Right ventricle myocardium superior (tissue), 1 donor: ENCODE data around the gene ZNF117. TPM values are rescaled to one million over a fixed set of nuclear protein-coding genes. Genes with fewer than 3 reads are reported as not detected.
"Not testable (repeated sequence)": the region's sequence is repeated elsewhere in the genome, so short reads cannot be mapped to it uniquely, and the experiment has no call there.

Experiments
- ATAC-seq: fragments of 200-7000 bp; cut with Tn5 transposase; one replicate; pipeline ENCODE4 v1.9.1; 2020; ENCODE audit warnings: mild to moderate bottlenecking; ENCODE audit not compliant: poor library complexity
- DNase-seq: peaks from one replicate; pipeline ENCODE4 v3.0.0-alpha.2; 2020
- intact Hi-C: fragments of 100-400 bp; cut with DNase I; formaldehyde crosslinking; loops from one replicate; pipeline ENCODE4 v1.11.2; 2022
- total RNA-seq: library from RNA; stranded (reverse); fragmentation: NEBNext Ultra II Directional; extraction: Animal tissue kit (Norgen Biotek cat#: 25700); gene quantifications from one replicate; pipeline ENCODE4 v1.2.1, GENCODE V29; 2021
- donor health status: DM: no; HTN: yes; CAD: no; lungs with severe emphysema.

The ZNF117 gene
- total RNA-seq, 1 donor from 2014 or later: 2.3 TPM

GRCh38 chr7:64940021-64940420, 50.8 kb downstream of the ZNF117 start:
- ATAC-seq, DNase-seq, intact Hi-C loops: not testable (repeated sequence)

DNA sequence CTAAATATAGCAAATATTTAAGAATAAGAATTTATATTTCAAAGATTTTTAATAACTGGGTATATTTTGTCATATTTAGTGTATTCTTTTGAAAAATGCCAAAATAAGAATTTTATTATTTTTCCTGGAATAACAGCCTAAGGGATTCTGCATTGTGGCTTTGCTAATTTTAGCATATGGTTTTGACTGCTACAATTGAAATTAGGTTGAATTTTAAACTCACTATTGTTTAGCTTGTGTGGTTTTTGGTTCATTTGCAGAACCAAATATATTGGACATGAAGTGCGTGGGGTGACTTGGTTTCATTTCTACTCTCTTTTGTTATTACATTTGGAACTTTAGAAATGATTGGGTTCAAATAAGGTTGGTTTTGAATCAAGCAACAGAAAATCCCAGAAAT, 52.3 kb downstream of the ZNF117 start:
- intact Hi-C loops: no loop called here
- no peak for ATAC-seq
- no peak for DNase-seq

GRCh38 chr7:64934478-64934877, 56.4 kb downstream of the ZNF117 start:
- ATAC-seq (no peak), DNase-seq (no peak)
- intact Hi-C loops: no loop called here

DNA sequence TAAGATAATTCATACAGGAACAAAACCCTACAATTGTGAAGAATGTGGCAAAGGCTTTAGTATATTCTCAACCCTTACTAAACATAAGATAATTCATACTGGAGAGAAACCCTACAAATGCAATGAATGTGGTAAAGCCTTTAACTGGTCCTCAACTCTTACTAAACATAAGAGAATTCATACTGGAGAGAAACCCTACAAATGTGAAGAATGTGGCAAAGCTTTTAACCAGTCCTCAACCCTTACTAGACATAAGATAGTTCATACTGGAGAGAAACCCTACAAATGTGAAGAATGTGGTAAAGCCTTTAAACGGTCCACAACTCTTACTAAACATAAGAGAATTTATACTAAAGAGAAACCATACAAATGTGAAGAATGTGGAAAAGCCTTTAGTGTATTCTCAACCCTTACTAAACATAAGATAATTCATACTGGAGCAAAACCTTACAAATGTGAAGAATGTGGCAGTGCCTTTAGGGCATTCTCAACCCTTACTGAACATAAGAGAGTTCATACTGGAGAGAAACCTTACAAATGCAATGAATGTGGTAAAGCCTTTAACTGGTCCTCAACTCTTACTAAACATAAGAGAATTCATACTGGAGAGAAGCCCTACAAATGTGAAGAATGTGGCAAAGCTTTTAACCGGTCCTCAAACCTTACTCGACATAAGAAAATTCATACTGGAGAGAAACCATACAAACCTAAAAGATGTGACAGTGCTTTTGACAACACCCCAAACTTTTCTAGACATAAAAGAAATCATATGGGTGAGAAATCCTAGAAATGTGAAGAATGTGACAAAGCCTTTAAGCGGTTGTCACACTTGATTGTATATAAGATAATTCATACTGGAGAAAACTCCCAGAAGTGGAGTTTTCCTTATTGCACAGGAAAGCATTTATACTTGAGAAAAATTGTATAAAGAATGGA, 62.3 kb downstream of the ZNF117 start:
- intact Hi-C loops, DNase-seq, ATAC-seq: not testable (repeated sequence)

Other genes with a start within 250 kb of the ZNF117 start
- 4.8 TPM for gene ZNF138, start 196.6 kb downstream of the ZNF117 start, total RNA-seq
- 1.5 TPM for gene ZNF273, start 87.8 kb downstream of the ZNF117 start, total RNA-seq
- 6.3 TPM for gene ERV3-1, start 15.7 kb upstream of the ZNF117 start, total RNA-seq